Measurements from ENCODE around the gene GP5.

DNA sequence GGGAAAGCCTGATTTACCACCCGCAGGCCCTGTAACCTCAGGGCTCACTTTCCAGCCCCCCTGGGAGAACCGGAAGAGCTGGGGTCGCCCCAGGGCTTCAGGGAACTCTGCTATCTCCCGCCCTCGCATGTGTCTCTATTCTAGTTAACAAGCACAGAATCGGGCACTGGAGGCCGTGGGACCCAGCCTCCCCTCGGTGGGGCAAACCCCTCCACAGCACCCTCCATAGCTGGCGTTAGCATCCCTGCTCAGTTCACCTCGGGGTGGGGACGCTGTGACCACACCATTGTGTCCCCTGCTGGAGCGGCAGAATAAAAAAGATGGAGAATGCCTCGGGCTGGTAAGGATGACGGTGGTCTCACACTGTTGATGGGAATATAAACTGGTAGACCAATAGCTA, 26.0 kb downstream of the GP5 start:
- TF ChIP-seq RNF2 (IDR thresholded peaks at IDR 0.05; ENCODE audit: borderline replicate concordance, low read depth) (no peak), CEBPB (IDR thresholded peaks at IDR 0.05) (no peak), CTCF (IDR thresholded peaks at IDR 0.05) (no peak), MAZ (IDR thresholded peaks at IDR 0.05; ENCODE audit: borderline replicate concordance, low read depth, low read length) (no peak)

Data from A549 (cell line).